ENCODE results near the gene PRKCZ.

DNA sequence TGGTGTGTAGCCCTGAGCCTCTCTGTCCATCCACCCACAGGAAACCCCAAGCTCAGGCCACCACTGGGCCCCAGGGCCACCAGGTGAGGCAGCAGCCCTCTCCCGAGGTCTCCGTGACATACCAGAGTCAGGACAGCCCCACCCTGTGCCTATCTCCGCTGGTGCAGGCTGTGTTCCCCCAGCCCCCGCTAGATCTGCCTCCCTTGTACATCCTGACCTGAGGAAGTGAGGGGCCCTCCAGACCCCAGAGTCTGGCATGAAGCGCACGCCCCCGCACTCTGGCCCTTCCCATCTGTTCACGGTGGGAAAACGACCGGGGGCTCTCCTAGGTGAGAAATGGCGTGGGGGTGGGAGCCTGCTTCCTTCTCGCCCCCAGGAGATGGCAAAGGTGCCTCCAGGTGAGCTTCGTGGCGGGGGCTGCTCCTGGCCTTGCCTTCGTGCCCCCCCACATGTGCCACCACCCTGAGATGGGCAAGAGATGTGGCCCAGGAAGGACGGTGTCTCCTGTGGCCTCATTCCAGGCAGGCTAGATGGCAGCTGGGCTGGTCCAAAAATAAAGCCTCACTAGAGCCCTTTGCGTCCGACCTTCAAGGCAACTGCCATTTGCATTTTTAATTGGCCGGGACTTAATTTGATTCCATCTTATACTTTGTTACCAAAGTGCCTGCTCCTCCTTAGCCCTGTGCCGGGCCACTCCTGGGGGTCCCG, 28.0 kb upstream of the PRKCZ start:
- TF ChIP-seq, protein P1, sequence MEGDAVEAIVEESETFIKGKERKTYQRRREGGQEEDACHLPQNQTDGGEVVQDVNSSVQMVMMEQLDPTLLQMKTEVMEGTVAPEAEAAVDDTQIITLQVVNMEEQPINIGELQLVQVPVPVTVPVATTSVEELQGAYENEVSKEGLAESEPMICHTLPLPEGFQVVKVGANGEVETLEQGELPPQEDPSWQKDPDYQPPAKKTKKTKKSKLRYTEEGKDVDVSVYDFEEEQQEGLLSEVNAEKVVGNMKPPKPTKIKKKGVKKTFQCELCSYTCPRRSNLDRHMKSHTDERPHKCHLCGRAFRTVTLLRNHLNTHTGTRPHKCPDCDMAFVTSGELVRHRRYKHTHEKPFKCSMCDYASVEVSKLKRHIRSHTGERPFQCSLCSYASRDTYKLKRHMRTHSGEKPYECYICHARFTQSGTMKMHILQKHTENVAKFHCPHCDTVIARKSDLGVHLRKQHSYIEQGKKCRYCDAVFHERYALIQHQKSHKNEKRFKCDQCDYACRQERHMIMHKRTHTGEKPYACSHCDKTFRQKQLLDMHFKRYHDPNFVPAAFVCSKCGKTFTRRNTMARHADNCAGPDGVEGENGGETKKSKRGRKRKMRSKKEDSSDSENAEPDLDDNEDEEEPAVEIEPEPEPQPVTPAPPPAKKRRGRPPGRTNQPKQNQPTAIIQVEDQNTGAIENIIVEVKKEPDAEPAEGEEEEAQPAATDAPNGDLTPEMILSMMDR (IDR thresholded peaks at IDR 0.05) = no peak
- TF ChIP-seq POLR2A (IDR thresholded peaks at IDR 0.05) (no peak), POLR2AphosphoS5 (IDR thresholded peaks at IDR 0.05; ENCODE audit: insufficient read depth in 1 of 2, low read depth in 1 of 2) (no peak)

All from vagina (tissue), 2 donors.